ENCODE results near the gene RAB31.
A peak's percentile ranks its signal among the peaks of the same experiment; 100 is the strongest.

RAB31 gene

DNA sequence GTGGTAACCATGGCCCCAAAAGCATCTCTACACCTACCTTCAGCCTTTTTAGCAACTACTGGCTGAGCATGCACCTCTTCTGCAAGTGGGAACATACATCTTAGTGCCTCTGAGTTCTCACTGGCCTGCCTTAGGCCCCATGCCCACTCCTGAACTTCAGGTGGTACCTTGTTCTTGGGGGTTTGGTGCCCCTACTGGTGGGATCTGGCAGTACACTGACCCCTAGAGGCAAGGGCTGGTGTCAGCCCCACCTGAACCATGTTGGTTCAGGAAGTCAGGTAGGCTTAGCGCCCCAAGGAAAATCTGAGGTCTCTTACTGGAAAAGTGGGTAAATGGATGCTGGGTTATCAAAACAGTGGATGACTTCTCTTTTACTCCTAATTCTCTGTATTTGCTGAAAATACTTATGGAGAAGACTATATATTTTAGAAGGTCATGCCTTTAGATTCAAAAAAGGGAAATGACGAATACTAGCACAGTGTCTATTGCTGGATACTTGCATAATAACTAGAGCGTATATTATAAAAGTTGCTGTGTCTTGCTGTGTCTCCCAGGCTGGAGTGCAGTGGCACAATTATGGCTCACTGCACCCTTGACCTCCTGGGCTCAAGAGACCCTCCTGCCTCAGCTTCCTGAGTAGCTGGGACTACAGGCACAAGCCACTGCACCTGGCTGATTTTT is 84.6 kb downstream of the RAB31 start:
- no peaks in the 10 kb centered on the region for H3K9me3 ChIP-seq (ENCODE audit: insufficient read depth, low read length, severe bottlenecking)
- DNase-seq (peak; percentile 46), ATAC-seq (ENCODE audit: insufficient read depth, low read depth) (peak; percentile 68; the same call in 1 of the 3 replicates)
- H3K36me3 ChIP-seq (ENCODE audit: insufficient read depth, low read length) = no peaks in the 10 kb centered on the region
- TF ChIP-seq, protein P1, sequence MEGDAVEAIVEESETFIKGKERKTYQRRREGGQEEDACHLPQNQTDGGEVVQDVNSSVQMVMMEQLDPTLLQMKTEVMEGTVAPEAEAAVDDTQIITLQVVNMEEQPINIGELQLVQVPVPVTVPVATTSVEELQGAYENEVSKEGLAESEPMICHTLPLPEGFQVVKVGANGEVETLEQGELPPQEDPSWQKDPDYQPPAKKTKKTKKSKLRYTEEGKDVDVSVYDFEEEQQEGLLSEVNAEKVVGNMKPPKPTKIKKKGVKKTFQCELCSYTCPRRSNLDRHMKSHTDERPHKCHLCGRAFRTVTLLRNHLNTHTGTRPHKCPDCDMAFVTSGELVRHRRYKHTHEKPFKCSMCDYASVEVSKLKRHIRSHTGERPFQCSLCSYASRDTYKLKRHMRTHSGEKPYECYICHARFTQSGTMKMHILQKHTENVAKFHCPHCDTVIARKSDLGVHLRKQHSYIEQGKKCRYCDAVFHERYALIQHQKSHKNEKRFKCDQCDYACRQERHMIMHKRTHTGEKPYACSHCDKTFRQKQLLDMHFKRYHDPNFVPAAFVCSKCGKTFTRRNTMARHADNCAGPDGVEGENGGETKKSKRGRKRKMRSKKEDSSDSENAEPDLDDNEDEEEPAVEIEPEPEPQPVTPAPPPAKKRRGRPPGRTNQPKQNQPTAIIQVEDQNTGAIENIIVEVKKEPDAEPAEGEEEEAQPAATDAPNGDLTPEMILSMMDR (IDR thresholded peaks at IDR 0.05; ENCODE audit: borderline replicate concordance, extremely low read depth, low read length, poor library complexity, severe bottlenecking) = peak; percentile 71
- no peak for TF ChIP-seq EZH2 (IDR thresholded peaks at IDR 0.05; ENCODE audit: borderline replicate concordance, low read depth, low read length, severe bottlenecking)
- no peaks in the 10 kb centered on the region for H3K79me2 ChIP-seq (ENCODE audit: insufficient read depth, low read length)
- H3K4me1 ChIP-seq (ENCODE audit: insufficient read depth, low read length) = no peaks in the 10 kb centered on the region
- H3K27me3 ChIP-seq (ENCODE audit: insufficient read depth, low read length, poor library complexity) = no peaks in the 10 kb centered on the region
- no peak overlapping the region for H3K9ac ChIP-seq (ENCODE audit: low read depth, low read length)
- no peak overlapping the region for H3K4me2 ChIP-seq (ENCODE audit: insufficient read depth, low read length)
- no peaks in the 10 kb centered on the region for H4K20me1 ChIP-seq (ENCODE audit: insufficient read depth, low read length)
- no peak overlapping the region for H3K4me3 ChIP-seq (ENCODE audit: low read depth in 1 of 2, low read length in 2 of 2)
- H3K27ac ChIP-seq (ENCODE audit: low read length) = no peak overlapping the region
- H2AFZ ChIP-seq (ENCODE audit: low read depth, low read length) = no peak overlapping the region

DNA sequence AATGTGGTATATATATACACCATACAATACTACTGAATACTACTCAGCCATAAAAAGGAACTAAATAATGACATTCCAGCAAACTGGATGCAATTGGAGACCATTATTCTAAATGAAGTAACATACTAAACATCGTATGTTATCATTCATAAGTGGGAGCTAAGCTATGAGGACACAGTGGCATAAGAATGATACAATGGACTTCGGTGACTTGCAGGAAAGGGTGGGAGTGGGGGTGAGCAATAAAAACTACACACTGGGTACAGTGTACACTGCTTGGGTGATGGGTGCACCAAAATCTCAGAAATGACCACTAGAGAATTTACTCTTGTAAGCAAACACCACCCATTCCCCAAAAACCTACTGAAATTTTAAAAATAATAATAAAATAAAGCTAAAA is 87.9 kb downstream of the RAB31 start:
- no peak for DNase-seq
- Histone ChIP-seq H3K79me2 (ENCODE audit: insufficient read depth, low read length) (no peaks in the 10 kb centered on the region), H3K27ac (ENCODE audit: low read length) (no peak overlapping the region), H3K9ac (ENCODE audit: low read depth, low read length) (no peak overlapping the region), H3K4me3 (ENCODE audit: low read depth in 1 of 2, low read length in 2 of 2) (no peak overlapping the region), H3K27me3 (ENCODE audit: insufficient read depth, low read length, poor library complexity) (peaks cover 3% of the 10 kb centered on the region), H2AFZ (ENCODE audit: low read depth, low read length) (no peak overlapping the region), H4K20me1 (ENCODE audit: insufficient read depth, low read length) (no peaks in the 10 kb centered on the region), H3K4me2 (ENCODE audit: insufficient read depth, low read length) (no peak overlapping the region), H3K9me3 (ENCODE audit: insufficient read depth, low read length, severe bottlenecking) (no peaks in the 10 kb centered on the region), H3K36me3 (ENCODE audit: insufficient read depth, low read length) (no peaks in the 10 kb centered on the region), H3K4me1 (ENCODE audit: insufficient read depth, low read length) (no peaks in the 10 kb centered on the region)
- TF ChIP-seq, protein P1 (IDR thresholded peaks at IDR 0.05; ENCODE audit: borderline replicate concordance, extremely low read depth, low read length, poor library complexity, severe bottlenecking) = no peak
- no peak for ATAC-seq (ENCODE audit: insufficient read depth, low read depth)

DNA sequence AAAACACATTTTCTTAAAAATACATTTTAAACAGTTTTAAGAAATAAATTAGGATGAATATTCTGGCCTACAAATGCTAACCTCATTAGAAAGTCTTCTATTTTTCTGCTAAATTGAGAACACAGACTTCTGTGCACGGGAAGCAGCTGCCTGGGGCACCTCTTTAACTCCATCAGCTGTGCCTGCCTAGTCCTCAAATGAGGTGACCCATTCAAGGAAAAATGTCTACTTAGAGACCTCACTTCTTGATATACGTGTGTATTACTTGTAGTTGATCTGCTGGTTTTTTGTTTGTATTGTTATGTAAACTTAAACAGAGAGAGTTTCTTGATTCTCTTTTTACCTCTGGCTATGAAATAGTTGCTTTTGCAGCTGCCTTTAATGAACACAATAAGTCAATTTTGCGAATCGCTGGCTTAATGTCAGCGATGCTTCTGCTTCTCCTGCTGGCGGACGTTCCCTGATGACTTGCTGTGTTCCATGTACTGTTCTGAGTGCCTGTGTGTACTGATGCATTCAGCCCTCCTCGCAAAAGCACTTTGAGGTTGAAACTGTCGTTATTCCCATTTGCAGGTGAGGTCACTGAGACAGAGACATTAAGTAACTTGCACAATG is 88.9 kb downstream of the RAB31 start:
- Histone ChIP-seq H3K36me3 (ENCODE audit: insufficient read depth, low read length) (no peaks in the 10 kb centered on the region), H3K27me3 (ENCODE audit: insufficient read depth, low read length, poor library complexity) (peaks cover 3% of the 10 kb centered on the region), H3K9me3 (ENCODE audit: insufficient read depth, low read length, severe bottlenecking) (no peaks in the 10 kb centered on the region), H2AFZ (ENCODE audit: low read depth, low read length) (no peak overlapping the region), H3K79me2 (ENCODE audit: insufficient read depth, low read length) (no peaks in the 10 kb centered on the region), H3K27ac (ENCODE audit: low read length) (no peak overlapping the region), H4K20me1 (ENCODE audit: insufficient read depth, low read length) (no peaks in the 10 kb centered on the region), H3K4me3 (ENCODE audit: low read depth in 1 of 2, low read length in 2 of 2) (no peak overlapping the region), H3K4me2 (ENCODE audit: insufficient read depth, low read length) (no peak overlapping the region), H3K9ac (ENCODE audit: low read depth, low read length) (no peak overlapping the region), H3K4me1 (ENCODE audit: insufficient read depth, low read length) (no peaks in the 10 kb centered on the region)
- DNase-seq = no peak
- ATAC-seq (ENCODE audit: insufficient read depth, low read depth) = no peak
- TF ChIP-seq, protein P1 (IDR thresholded peaks at IDR 0.05; ENCODE audit: borderline replicate concordance, extremely low read depth, low read length, poor library complexity, severe bottlenecking) = no peak
- no peak for TF ChIP-seq EZH2 (IDR thresholded peaks at IDR 0.05; ENCODE audit: borderline replicate concordance, low read depth, low read length, severe bottlenecking)

Data from DND-41 (cell line).